Activated naive CD8-positive, alpha-beta T cell treated with anti-CD3 and anti-CD28 coated beads for 36 hours (primary cell): ENCODE measurements around the gene SLX9. TPM values are rescaled to one million over a fixed set of nuclear protein-coding genes. Genes with fewer than 3 reads are reported as not detected.

Experiments
- DNase-seq: peaks from one replicate; pipeline ENCODE4 v3.0.0; 2021
- H3K27ac Mint-ChIP-seq: one replicate; pipeline ENCODE4 v1.8.0; 2022; ENCODE audit warnings: mild to moderate bottlenecking, moderate library complexity, mixed read lengths
- H3K27me3 Mint-ChIP-seq: one replicate; pipeline ENCODE4 v1.8.0; 2022; ENCODE audit warnings: mild to moderate bottlenecking, mixed read lengths
- H3K36me3 Mint-ChIP-seq: one replicate; pipeline ENCODE4 v1.8.0; 2021; ENCODE audit warnings: mild to moderate bottlenecking, mixed read lengths
- H3K4me1 Mint-ChIP-seq: one replicate; pipeline ENCODE4 v1.8.0; 2021; ENCODE audit warnings: mixed read lengths
- H3K4me3 Mint-ChIP-seq: one replicate; pipeline ENCODE4 v1.8.0; 2022; ENCODE audit warnings: mild to moderate bottlenecking, moderate library complexity, mixed read lengths
- H3K9me3 Mint-ChIP-seq: one replicate; pipeline ENCODE4 v1.8.0; 2022; ENCODE audit warnings: mixed read lengths
- total RNA-seq, 2 experiments: library from RNA; stranded (reverse); gene quantifications; one replicate each; pipeline ENCODE4 v1.2.3, GENCODE V29; 2021

The SLX9 gene
- total RNA-seq, 2 experiments from 2014 or later = 85.9 to 93.6 TPM

DNA sequence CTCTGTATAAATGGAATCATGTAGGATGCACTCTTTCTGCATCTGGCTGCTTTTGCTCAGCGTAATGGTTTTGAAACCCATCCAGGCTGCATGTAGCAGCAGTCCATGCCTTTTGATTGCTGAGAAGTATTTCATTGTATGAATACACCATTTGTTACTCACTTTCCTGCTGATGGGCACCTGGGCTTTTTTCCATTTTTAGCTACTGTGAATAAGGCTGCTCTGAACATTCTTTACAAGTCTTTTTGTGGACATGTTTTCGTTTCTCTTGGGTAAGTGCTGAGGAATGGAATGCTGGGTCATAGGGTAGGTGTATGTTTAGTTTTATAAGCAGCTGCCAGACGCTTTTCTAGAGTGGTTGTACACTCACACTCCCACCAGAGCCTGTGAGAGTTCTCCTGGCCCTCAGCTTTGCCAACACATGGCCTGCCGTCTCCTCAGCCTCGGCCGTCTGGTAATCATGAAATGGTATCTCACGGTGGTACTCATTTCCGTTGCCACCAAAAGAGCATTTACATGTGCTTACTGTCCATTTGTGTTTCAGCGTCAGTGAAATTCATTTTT, 22.7 kb downstream of the SLX9 start:
- no peak overlapping the region for H3K27ac Mint-ChIP-seq
- H3K27me3 Mint-ChIP-seq = no peaks in the 10 kb centered on the region
- no peak overlapping the region for H3K4me3 Mint-ChIP-seq
- peaks cover 29% of the 10 kb centered on the region for H3K4me1 Mint-ChIP-seq
- peaks cover 35% of the 10 kb centered on the region for H3K36me3 Mint-ChIP-seq
- no peak for DNase-seq
- no peaks in the 10 kb centered on the region for H3K9me3 Mint-ChIP-seq

DNA sequence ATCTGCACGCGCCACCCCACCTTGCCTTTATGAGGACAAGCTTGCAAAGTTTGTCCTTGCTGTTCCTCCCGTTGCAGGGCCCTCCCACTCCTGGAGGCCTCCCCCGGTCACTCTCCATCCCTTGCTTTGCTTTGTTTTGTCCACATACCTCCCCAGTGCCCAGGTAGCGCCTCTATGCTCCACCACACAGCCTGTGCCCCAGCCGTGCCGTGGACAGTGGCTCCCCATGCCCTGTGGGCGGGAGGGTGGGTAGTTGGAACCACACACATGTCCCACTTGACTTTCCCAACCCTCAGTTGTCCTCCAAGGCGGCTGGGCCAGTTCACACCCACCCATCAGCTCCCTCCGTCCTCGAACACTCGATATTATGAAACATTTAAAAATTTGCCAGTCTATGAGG, 24.6 kb downstream of the SLX9 start:
- H3K4me1 Mint-ChIP-seq = peaks cover 39% of the 10 kb centered on the region
- no peak overlapping the region for H3K4me3 Mint-ChIP-seq
- H3K36me3 Mint-ChIP-seq = peaks cover 36% of the 10 kb centered on the region
- no peak for DNase-seq
- no peak overlapping the region for H3K27ac Mint-ChIP-seq
- no peaks in the 10 kb centered on the region for H3K9me3 Mint-ChIP-seq
- H3K27me3 Mint-ChIP-seq = no peaks in the 10 kb centered on the region

DNA sequence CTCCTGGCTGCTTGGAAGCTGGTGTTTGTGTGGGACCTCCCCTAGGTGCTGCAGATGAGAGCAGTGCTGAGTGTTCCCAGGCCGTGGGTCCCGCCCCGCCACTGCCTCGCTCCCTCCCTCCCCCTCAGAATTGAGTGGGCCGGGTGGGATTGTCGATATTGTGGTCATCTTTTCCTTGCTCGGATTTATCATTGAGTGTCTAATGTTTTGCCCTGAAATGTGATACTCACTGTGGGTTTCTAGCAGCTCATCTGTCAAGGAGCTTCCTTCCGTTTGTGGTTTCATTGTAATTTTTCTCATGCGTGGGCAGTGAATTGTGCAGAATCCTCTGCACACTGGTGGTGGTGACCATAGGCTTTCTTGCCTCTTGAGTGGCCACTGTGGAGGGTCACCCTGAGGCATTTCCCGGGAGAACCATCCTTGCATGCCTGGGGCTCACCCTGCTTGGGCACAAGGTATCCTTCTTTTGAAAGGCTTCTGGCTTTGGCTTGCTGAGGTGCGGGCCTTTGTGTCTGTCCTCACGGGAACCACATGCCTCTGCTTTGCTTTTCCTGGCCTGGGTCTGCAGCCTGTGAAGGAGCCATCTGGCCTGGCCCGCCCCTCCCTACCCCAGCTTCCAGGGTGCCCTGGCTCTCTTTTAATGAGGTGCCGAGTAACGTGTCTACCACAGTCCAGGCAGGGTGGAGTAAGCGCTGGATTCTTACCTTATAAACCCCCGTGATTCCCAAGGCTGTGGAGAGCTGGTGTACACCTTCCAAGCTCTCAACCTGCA, 25.6 kb downstream of the SLX9 start:
- peak; percentile 23 for DNase-seq
- peaks cover 46% of the 10 kb centered on the region for H3K4me1 Mint-ChIP-seq
- no peak overlapping the region for H3K27ac Mint-ChIP-seq
- H3K9me3 Mint-ChIP-seq = no peaks in the 10 kb centered on the region
- no peaks in the 10 kb centered on the region for H3K27me3 Mint-ChIP-seq
- H3K4me3 Mint-ChIP-seq = peak overlapping the region; percentile 34
- H3K36me3 Mint-ChIP-seq = peaks cover 39% of the 10 kb centered on the region

- Mint-ChIP-seq H3K36me3 (peaks cover 34% of the 10 kb centered on the region), H3K4me1 (peaks cover 45% of the 10 kb centered on the region), H3K9me3 (no peaks in the 10 kb centered on the region)
These were observed 26.6 kb downstream of the SLX9 start for GRCh38 chr21:44966135-44967081.

GRCh38 chr21:44967082-44968047, 27.5 kb downstream of the SLX9 start:
- peaks cover 29% of the 10 kb centered on the region for H3K36me3 Mint-ChIP-seq
- no peak overlapping the region for H3K4me3 Mint-ChIP-seq
- no peaks in the 10 kb centered on the region for H3K9me3 Mint-ChIP-seq
- DNase-seq = no peak
- H3K27me3 Mint-ChIP-seq = no peaks in the 10 kb centered on the region
- H3K27ac Mint-ChIP-seq = no peak overlapping the region
- peaks cover 45% of the 10 kb centered on the region for H3K4me1 Mint-ChIP-seq

More at GRCh38 chr21:44966135-44967081, 26.6 kb downstream of the SLX9 start:
- H3K27ac Mint-ChIP-seq = no peak overlapping the region
- DNase-seq = no peak
- no peaks in the 10 kb centered on the region for H3K27me3 Mint-ChIP-seq
- H3K4me3 Mint-ChIP-seq = no peak overlapping the region

DNA sequence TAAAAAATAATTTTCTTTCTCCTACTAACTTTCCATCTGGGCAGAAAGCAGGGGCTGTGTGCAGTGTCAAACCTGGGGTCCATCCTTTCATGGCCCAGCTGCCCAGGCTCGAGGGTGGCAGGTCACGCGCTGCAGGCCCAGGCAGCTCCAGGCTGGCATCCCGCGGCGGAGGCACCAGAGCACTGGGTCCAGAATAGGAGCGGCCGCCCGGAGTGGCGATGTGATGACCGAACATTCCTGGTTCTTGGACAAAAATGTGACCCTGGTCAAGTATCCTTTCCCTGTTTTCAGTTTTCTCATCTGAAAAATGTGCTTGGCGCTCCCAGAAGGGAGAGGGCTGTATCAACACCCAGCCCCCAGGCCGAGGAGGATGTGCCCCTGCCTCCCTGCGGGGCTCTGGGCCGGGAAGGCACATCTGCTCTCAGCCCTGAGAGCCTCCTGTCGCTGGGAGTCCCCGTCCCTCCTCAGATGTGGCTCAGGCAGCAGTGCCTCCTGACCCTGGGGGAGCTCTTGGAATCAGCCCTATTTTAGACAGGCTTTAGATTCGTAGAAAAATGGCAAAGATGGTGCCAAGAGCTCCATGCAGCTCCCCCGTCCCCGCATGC, 29.3 kb downstream of the SLX9 start:
- no peaks in the 10 kb centered on the region for H3K9me3 Mint-ChIP-seq
- no peak overlapping the region for H3K4me3 Mint-ChIP-seq
- H3K27ac Mint-ChIP-seq = peak overlapping the region; percentile 20
- no peaks in the 10 kb centered on the region for H3K27me3 Mint-ChIP-seq
- no peak for DNase-seq
- H3K4me1 Mint-ChIP-seq = peaks cover 38% of the 10 kb centered on the region
- peaks cover 22% of the 10 kb centered on the region for H3K36me3 Mint-ChIP-seq

DNA sequence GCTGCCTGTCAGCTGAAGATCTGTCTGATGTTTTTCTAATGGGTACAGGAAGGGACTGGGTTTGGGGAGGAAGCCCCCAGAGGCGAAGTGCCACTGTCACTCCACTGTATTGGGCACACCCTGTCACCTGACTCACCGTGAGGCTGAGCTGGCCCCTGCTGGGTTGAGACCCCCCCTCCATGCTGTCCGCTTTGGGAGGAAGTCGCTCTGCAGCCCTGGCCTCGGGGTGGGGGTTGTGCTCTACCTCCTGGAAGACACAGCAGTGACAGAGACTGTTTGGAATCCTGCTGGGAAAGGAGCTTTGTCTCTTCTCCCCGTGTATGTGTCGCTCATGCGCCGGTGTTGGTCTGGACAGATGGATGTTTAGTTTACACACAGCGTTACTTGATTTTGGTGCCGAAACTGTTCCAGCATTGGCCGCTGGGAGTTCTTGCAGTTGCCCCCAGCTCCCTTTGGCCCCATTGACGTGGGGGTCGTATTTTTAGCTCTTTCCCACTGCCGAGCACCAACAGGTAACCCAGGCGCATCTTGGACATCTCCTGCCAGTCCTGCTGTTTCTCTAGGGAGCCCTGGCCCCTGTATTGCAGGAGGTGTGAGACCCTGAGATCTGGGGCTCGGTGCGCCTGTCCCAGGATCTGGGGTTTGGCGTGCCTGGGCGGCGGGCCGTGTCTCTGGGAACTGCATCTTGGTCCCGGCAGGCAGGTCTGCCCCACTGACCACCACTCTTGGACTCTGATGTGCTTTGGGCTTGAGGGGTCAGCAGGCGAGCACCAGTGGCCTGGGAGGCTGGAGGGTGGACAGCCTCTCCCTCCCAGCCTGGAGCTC, 30.3 kb downstream of the SLX9 start:
- DNase-seq = no peak
- no peak overlapping the region for H3K27ac Mint-ChIP-seq
- H3K36me3 Mint-ChIP-seq = peaks cover 16% of the 10 kb centered on the region
- H3K4me1 Mint-ChIP-seq = peaks cover 30% of the 10 kb centered on the region
- no peaks in the 10 kb centered on the region for H3K27me3 Mint-ChIP-seq
- H3K4me3 Mint-ChIP-seq = no peak overlapping the region
- H3K9me3 Mint-ChIP-seq = no peaks in the 10 kb centered on the region

GRCh38 chr21:44970766-44971671, 31.2 kb downstream of the SLX9 start:
- Mint-ChIP-seq H3K36me3 (peaks cover 12% of the 10 kb centered on the region), H3K27me3 (no peaks in the 10 kb centered on the region), H3K4me3 (no peak overlapping the region), H3K4me1 (peaks cover 24% of the 10 kb centered on the region), H3K9me3 (no peaks in the 10 kb centered on the region), H3K27ac (no peak overlapping the region)
- no peak for DNase-seq

DNA sequence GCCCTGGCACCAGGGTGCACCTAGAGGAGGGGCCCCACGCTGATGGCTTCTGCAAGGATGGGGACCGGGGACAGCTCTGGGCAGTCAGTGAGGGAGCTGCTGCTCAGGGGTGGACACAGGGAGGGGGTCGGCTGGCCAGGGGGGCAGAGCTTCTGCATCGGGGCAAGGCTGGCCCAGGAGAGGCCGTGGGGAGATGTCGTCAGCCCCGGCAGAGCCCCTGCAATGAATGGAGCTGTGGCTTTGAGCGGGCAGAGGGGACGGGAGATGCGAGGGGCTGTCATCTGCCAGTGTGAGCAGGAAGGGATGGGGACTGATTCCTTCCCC, 31.8 kb downstream of the SLX9 start:
- no peak overlapping the region for H3K4me3 Mint-ChIP-seq
- H3K27ac Mint-ChIP-seq = peak overlapping the region; percentile 11
- no peaks in the 10 kb centered on the region for H3K9me3 Mint-ChIP-seq
- DNase-seq = no peak
- peaks cover 20% of the 10 kb centered on the region for H3K4me1 Mint-ChIP-seq
- H3K27me3 Mint-ChIP-seq = no peaks in the 10 kb centered on the region
- peaks cover 12% of the 10 kb centered on the region for H3K36me3 Mint-ChIP-seq

DNA sequence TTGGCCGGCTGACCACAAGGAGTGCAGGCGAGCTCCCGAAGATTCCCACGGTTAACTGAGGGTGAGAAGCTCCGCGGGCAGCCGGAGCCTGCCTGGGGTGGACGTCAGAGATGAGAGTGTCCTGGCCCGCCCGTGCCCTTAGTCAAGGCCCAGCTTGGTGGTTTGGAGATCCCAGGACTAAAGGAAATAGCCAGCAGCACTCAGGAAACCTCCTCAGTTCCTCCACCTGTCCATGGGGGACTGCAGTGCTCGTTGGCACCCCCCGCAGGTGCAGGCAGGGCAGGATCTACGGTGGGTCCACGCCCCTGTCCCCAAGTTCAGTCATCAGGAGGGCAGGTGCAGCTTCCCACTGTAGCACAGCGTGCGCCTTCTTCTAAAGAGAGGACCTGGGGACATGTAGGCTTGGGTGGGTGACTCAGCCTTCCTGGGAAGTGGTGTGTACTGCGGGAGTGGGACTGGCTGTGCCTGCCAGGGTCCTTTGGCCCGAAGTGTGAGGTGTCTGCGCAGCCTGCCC, 32.5 kb downstream of the SLX9 start:
- Mint-ChIP-seq H3K27ac (no peak overlapping the region), H3K27me3 (no peaks in the 10 kb centered on the region), H3K36me3 (peaks cover 12% of the 10 kb centered on the region), H3K9me3 (no peaks in the 10 kb centered on the region), H3K4me3 (no peak overlapping the region), H3K4me1 (peaks cover 18% of the 10 kb centered on the region)
- DNase-seq = no peak

- Mint-ChIP-seq H3K9me3 (no peaks in the 10 kb centered on the region), H3K27ac (no peak overlapping the region), H3K4me3 (no peak overlapping the region), H3K27me3 (no peaks in the 10 kb centered on the region), H3K4me1 (peaks cover 17% of the 10 kb centered on the region), H3K36me3 (peaks cover 12% of the 10 kb centered on the region)
- no peak for DNase-seq
These were observed 33.0 kb downstream of the SLX9 start for GRCh38 chr21:44972821-44973220.

DNA sequence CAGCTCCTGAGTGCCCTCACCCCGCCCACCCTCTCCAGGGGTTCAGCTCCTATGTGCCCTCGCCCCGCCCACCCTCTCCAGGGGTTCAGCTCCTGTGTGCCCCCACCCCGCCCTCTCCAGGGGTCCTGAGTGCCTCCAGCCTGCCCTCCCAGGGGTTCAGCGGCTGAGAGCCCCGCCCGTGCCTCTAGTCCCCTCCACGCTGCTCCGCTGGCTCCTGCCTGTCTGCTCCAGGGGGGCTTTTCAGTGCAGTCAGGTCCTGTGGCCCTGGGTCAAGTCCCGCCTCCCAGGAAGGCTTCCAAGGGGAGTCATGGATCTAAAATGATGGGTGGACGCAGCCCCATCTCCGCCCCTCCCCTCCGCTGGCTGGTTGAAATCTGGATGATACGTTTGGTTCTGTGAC, 33.8 kb downstream of the SLX9 start:
- no peak overlapping the region for H3K27ac Mint-ChIP-seq

More for the DNA sequence above, 33.8 kb downstream of the SLX9 start:
- Mint-ChIP-seq H3K36me3 (peaks cover 9% of the 10 kb centered on the region), H3K4me1 (peaks cover 14% of the 10 kb centered on the region), H3K4me3 (no peak overlapping the region), H3K9me3 (no peaks in the 10 kb centered on the region), H3K27me3 (no peaks in the 10 kb centered on the region)
- no peak for DNase-seq
